ENCODE data around the gene XIRP1. TPM values are rescaled to one million over a fixed set of nuclear protein-coding genes. Genes with fewer than 3 reads are reported as not detected.

Gene XIRP1
- total and polyA plus RNA-seq, 3 donors from 2014 or later, result 0.24 to 2.8 (median 0.37) TPM

- DNase-seq, result peak; percentile 57
- no peaks in the 10 kb centered on the region for H3K4me1 ChIP-seq
- H3K27me3 ChIP-seq, result no peaks in the 10 kb centered on the region
- WGBS, 2 donors, result 56 to 58% methylated on average over 7 of the region's 7 CpGs
- intact Hi-C loops (cut with DNase I; ENCODE audit: low total_unique reads), result no loop called here
- no peak overlapping the region for H3K27ac ChIP-seq
- no peaks in the 10 kb centered on the region for H3K9me3 ChIP-seq
- H3K36me3 ChIP-seq (ENCODE audit: low read depth, missing control alignments), result no peaks in the 10 kb centered on the region
- no peak for TF ChIP-seq POLR2A (IDR thresholded peaks at IDR 0.05)
- TF ChIP-seq CTCF (IDR thresholded peaks at IDR 0.05), result peak in 2 of 3 experiments; percentile 36 to 44
- H3K4me3 ChIP-seq, result no peak overlapping the region
Measured at GRCh38 chr3:39208463-39209055, 16.2 kb upstream of the XIRP1 start.

- intact Hi-C loops (cut with DNase I; ENCODE audit: low total_unique reads), result no loop called here
- DNase-seq, result no peak
- H3K36me3 ChIP-seq (ENCODE audit: low read depth, missing control alignments), result no peaks in the 10 kb centered on the region
- no peaks in the 10 kb centered on the region for H3K9me3 ChIP-seq
- H3K4me1 ChIP-seq, result no peaks in the 10 kb centered on the region
- H3K27me3 ChIP-seq, result no peaks in the 10 kb centered on the region
- no peak overlapping the region for H3K4me3 ChIP-seq
- whole genome bisulfite sequencing, 2 donors, result 68 to 79% methylated on average over 5 of the region's 5 CpGs
- H3K27ac ChIP-seq, result no peak overlapping the region
- no peak for TF ChIP-seq CTCF (IDR thresholded peaks at IDR 0.05)
- TF ChIP-seq POLR2A (IDR thresholded peaks at IDR 0.05), result no peak
Measured at GRCh38 chr3:39207361-39208186, 15.2 kb upstream of the XIRP1 start.

DNA sequence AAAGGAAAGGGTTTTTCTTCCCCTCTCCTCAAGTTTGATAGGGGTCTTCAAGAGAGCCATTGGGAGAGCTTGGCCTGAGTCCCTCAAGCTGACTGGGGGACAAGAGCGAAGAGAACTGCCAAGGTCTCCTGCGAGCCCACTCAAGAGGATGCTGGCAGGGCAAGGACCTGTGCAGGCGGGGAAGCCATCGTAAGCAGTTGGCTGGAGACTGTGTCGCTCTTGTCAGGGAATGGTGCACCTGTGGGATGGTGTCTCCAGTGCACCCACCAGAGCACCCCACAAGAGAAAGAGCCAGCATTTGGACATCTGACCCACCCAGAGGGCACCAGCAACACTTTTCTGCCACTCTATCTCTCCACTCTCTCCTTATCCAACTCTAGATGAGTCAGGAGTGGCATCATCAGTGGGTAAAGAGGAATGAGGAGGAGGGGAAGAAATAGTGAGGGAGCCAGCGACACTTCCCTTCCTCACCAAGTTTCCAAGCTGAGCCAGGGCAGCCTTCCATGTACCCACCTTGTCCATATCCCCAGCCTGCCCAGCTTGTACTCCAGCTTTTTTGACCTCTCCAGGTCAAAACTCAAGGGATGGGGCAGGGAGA, 13.6 kb upstream of the XIRP1 start:
- intact Hi-C loops (cut with DNase I; ENCODE audit: low total_unique reads), result no loop called here

GRCh38 chr3:39205131-39205530, 12.7 kb upstream of the XIRP1 start:
- no peak for DNase-seq
- no peak for TF ChIP-seq CTCF (IDR thresholded peaks at IDR 0.05)
- no peak for TF ChIP-seq POLR2A (IDR thresholded peaks at IDR 0.05)
- intact Hi-C loops (cut with DNase I; ENCODE audit: low total_unique reads), result no loop called here
- H3K27me3 ChIP-seq, result no peaks in the 10 kb centered on the region
- no peak overlapping the region for H3K4me3 ChIP-seq
- peaks cover 5% of the 10 kb centered on the region for H3K4me1 ChIP-seq
- no peak overlapping the region for H3K27ac ChIP-seq
- H3K36me3 ChIP-seq (ENCODE audit: low read depth, missing control alignments), result no peaks in the 10 kb centered on the region
- H3K9me3 ChIP-seq, result no peaks in the 10 kb centered on the region
- WGBS, 2 donors, result 67 to 91% methylated on average over 2 of the region's 2 CpGs

More for the DNA sequence above, 13.6 kb upstream of the XIRP1 start:
- H3K4me1 ChIP-seq, result peaks cover 5% of the 10 kb centered on the region
- DNase-seq, result no peak
- no peaks in the 10 kb centered on the region for H3K9me3 ChIP-seq
- 95 to 99% methylated on average over 6 of the region's 6 CpGs for WGBS, 2 donors
- no peak overlapping the region for H3K27ac ChIP-seq
- no peaks in the 10 kb centered on the region for H3K27me3 ChIP-seq
- H3K36me3 ChIP-seq (ENCODE audit: low read depth, missing control alignments), result no peaks in the 10 kb centered on the region
- H3K4me3 ChIP-seq, result no peak overlapping the region
- no peak for TF ChIP-seq POLR2A (IDR thresholded peaks at IDR 0.05)

GRCh38 chr3:39203860-39204259, 11.5 kb upstream of the XIRP1 start:
- Histone ChIP-seq H3K27me3 (no peaks in the 10 kb centered on the region), H3K36me3 (ENCODE audit: low read depth, missing control alignments) (no peaks in the 10 kb centered on the region), H3K9me3 (no peaks in the 10 kb centered on the region), H3K4me1 (peaks cover 5% of the 10 kb centered on the region), H3K4me3 (no peak overlapping the region), H3K27ac (no peak overlapping the region)
- 91% methylated on average over 4 to 5 of the region's 5 CpGs for WGBS, 2 donors
- intact Hi-C loops (cut with DNase I; ENCODE audit: low total_unique reads), result no loop called here
- TF ChIP-seq POLR2A (IDR thresholded peaks at IDR 0.05) (no peak), CTCF (IDR thresholded peaks at IDR 0.05) (no peak)
- DNase-seq, result no peak
